SK-N-SH (cell line): ENCODE measurements around the gene APRT.

Source experiments
- EP300 ChIP-seq, 2 experiments: IDR thresholded peaks; 2 replicates each; pipeline versions ENCODE4 v1.4.0 to v1.6.1; 2012; ENCODE audit warnings: borderline replicate concordance in 1 of 2, low read depth in 1 of 2, low read length in 1 of 2
- TF ChIP-seq, protein P1 (sequence below): fragments of 200-600 bp; sonication (generic); IDR thresholded peaks from 2 replicates; pipeline ENCODE4 v1.6.1; 2017; ENCODE audit warnings: antibody characterized with exemption, mild to moderate bottlenecking, moderate library complexity

GRCh38 chr16:88841521-88842307 lies 30.0 kb upstream of the APRT start:
- TF ChIP-seq, protein P1, sequence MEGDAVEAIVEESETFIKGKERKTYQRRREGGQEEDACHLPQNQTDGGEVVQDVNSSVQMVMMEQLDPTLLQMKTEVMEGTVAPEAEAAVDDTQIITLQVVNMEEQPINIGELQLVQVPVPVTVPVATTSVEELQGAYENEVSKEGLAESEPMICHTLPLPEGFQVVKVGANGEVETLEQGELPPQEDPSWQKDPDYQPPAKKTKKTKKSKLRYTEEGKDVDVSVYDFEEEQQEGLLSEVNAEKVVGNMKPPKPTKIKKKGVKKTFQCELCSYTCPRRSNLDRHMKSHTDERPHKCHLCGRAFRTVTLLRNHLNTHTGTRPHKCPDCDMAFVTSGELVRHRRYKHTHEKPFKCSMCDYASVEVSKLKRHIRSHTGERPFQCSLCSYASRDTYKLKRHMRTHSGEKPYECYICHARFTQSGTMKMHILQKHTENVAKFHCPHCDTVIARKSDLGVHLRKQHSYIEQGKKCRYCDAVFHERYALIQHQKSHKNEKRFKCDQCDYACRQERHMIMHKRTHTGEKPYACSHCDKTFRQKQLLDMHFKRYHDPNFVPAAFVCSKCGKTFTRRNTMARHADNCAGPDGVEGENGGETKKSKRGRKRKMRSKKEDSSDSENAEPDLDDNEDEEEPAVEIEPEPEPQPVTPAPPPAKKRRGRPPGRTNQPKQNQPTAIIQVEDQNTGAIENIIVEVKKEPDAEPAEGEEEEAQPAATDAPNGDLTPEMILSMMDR = no peak
- no peak for TF ChIP-seq EP300 (IDR thresholded peaks at IDR 0.05; ENCODE audit: borderline replicate concordance in 1 of 2, low read depth in 1 of 2, low read length in 1 of 2)
